ENCODE results near the gene HSPB6. TPM values are rescaled to one million over a fixed set of nuclear protein-coding genes. Genes with fewer than 3 reads are reported as not detected.

The HSPB6 gene
- total and polyA plus RNA-seq, 12 donors = 21.1 to 932 (median 265) TPM

- Histone ChIP-seq H3K4me3 (no peak overlapping the region), H3K9me3 (replicated peaks in 1 of 3) (no peaks in the 10 kb centered on the region), H3K27me3 (no peaks in the 10 kb centered on the region), H3K36me3 (replicated peaks in 1 of 2) (peaks cover 0 to 6% of the 10 kb centered on the region in 2 donors), H3K4me1 (replicated peaks in 1 of 2) (peaks cover 0 to 5% of the 10 kb centered on the region in 2 donors), H3K27ac (no peak overlapping the region)
- no peak for TF ChIP-seq CTCF (IDR thresholded peaks at IDR 0.05)
- no peak for TF ChIP-seq POLR2A (IDR thresholded peaks at IDR 0.05)
- no peak for DNase-seq
- 68 to 87% (median 76%) methylated on average over 11 to 19 of the region's 19 CpGs for WGBS, 4 donors
- intact Hi-C loops (cut with DNase I) = no loop called here
These were observed 20.4 kb upstream of the HSPB6 start for GRCh38 chr19:35777086-35777841.

DNA sequence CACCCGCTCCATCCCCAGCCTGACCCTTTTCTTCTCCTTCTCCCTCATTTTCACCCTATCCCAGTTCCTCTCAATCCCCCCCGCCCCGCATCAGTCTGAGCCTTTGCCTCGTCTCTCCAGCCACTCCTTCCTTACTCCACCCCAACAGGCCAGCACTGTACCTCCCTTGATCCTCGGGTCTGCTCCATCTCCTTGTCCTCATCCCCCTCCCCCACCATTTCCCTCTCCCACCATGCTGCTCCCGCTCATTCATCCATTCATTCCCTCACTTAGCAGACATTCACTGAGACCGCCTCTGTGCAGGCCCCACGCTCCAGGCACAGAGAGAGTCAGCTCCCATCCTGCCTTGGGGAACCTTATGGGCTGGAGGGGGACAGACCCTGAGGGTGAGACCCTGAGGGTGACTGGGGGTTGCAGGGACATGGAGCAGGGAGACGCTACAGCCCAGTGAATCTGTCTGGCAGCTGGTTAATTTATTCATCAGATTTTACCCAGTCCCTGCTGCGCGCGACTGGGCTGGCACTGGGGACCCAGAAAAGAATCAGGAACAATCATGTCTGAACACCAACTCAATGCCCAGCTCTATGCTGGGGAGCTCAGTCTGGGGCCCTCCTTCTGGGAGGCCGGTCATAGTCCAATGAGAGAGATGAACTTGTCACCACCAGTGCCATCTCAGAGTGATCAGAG is 19.4 kb upstream of the HSPB6 start:
- 60 to 73% (median 64%) methylated on average over 11 to 13 of the region's 13 CpGs for whole genome bisulfite sequencing, 4 donors
- H3K4me3 ChIP-seq = peak overlapping the region in 2 of 4 donors; percentile 87 to 99
- no peak for DNase-seq

DNA sequence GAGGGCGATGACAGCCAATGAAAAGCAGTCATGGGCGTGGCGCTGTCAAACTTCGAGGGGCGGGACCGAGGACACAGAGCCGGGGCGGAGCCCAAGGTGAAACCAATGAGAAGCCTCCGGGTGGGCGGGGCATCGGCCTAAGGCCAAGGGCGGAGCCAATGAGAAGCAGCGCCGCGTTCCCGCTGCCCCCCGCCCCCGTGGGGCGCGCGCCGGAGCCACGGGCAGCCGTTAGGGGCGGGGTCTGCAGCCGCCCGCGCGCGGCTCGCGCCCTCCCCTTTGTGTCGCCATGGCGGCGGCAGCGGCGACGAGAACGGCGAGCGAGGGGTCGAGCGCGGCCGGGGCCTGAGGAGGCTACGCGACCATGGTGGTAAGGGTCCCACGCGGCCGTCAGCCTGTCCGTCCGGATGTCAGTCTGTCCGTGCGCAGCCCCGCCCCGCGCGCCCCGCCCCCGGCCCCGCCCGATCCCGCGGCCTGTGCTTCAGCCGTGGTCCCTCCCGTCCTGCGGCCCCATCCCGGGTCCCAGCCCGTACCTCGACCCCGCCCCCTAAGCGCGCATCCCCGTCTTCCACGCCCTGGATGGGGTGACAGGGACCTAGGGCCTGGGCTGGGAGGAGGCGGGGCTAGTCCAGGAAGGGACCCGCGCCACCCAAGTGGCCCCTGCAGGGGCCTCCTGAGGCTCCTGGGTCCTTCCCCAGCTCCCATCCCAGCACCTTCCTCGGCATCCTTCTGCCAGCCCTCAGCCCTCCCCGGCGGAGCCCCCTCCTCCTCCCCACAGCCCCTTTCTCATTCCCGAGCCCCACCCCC is 18.7 kb upstream of the HSPB6 start, which contains the start of gene ARHGAP33:
ARHGAP33 (plus strand) TSS at position 267 of the 804 bp plus-strand sequence; CDS start at position 362, 95 bp downstream.
- H3K4me1 ChIP-seq (replicated peaks in 1 of 2) = peaks cover 0 to 5% of the 10 kb centered on the region in 2 donors
- no peaks in the 10 kb centered on the region for H3K27me3 ChIP-seq
- peak within 1 kb of the TSS in 2 of 4 donors; percentile 87 to 99 for H3K4me3 ChIP-seq
- H3K27ac ChIP-seq = peak within 1 kb of the TSS in 1 of 5 donors; percentile 58
- peaks cover 0 to 6% of the 10 kb centered on the region in 2 donors for H3K36me3 ChIP-seq (replicated peaks in 1 of 2)
- DNase-seq = peak; percentile 98 to 100 (median 99)
- no peaks in the 10 kb centered on the region for H3K9me3 ChIP-seq (replicated peaks in 1 of 3)
- no peak for TF ChIP-seq POLR2A (IDR thresholded peaks at IDR 0.05)
- no peak for TF ChIP-seq CTCF (IDR thresholded peaks at IDR 0.05)
- intact Hi-C loops (cut with DNase I) = no loop called here
- WGBS, 4 donors = 0 to 1% (median 0%) methylated on average over 9 to 81 of the region's 82 CpGs

More for the DNA sequence above, 19.4 kb upstream of the HSPB6 start:
- H3K4me1 ChIP-seq (replicated peaks in 1 of 2) = peaks cover 0 to 5% of the 10 kb centered on the region in 2 donors
- TF ChIP-seq POLR2A (IDR thresholded peaks at IDR 0.05) (no peak), CTCF (IDR thresholded peaks at IDR 0.05) (no peak)
- intact Hi-C loops (cut with DNase I) = no loop called here
- H3K27me3 ChIP-seq = no peaks in the 10 kb centered on the region
- no peak overlapping the region for H3K27ac ChIP-seq
- peaks cover 0 to 6% of the 10 kb centered on the region in 2 donors for H3K36me3 ChIP-seq (replicated peaks in 1 of 2)
- no peaks in the 10 kb centered on the region for H3K9me3 ChIP-seq (replicated peaks in 1 of 3)

GRCh38 chr19:35775046-35775297 is 18.1 kb upstream of the HSPB6 start:
- TF ChIP-seq CTCF (IDR thresholded peaks at IDR 0.05) (no peak), POLR2A (IDR thresholded peaks at IDR 0.05) (no peak)
- Histone ChIP-seq H3K9me3 (replicated peaks in 1 of 3) (no peaks in the 10 kb centered on the region), H3K27me3 (no peaks in the 10 kb centered on the region), H3K27ac (no peak overlapping the region), H3K4me3 (peak overlapping the region in 1 of 4 donors; percentile 99), H3K4me1 (replicated peaks in 1 of 2) (peaks cover 0 to 5% of the 10 kb centered on the region in 2 donors), H3K36me3 (replicated peaks in 1 of 2) (peaks cover 0 to 1% of the 10 kb centered on the region in 2 donors)
- 13 to 25% (median 20%) methylated on average over 9 of the region's 9 CpGs for WGBS, 4 donors
- intact Hi-C loops (cut with DNase I) = no loop called here
- no peak for DNase-seq

Measured in adrenal gland (tissue), 12 donors.